Measurements from ENCODE around the gene ANAPC15.
A peak's percentile ranks its signal among the peaks of the same experiment; 100 is the strongest.

DNA sequence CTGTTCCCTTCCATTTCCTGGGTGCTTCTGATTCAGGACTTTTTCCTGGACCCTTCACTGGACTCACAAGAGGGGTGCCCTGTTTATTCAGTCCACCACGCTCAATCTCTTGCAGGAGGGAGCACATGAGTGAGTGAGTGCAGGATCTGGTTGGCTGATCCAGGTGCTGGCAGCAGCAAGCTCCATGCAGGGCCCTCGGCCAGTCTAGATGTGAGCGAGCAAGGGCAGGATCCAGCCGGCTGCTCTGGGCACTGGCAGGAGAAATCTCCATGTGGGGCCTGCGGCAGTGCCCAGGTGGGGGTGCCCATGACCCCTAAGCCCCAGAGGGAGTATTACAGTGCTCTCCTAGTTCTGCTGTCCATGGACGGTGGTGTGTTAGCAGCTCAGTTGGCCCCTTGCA is 11.6 kb upstream of the ANAPC15 start:
- TF ChIP-seq, protein P1, sequence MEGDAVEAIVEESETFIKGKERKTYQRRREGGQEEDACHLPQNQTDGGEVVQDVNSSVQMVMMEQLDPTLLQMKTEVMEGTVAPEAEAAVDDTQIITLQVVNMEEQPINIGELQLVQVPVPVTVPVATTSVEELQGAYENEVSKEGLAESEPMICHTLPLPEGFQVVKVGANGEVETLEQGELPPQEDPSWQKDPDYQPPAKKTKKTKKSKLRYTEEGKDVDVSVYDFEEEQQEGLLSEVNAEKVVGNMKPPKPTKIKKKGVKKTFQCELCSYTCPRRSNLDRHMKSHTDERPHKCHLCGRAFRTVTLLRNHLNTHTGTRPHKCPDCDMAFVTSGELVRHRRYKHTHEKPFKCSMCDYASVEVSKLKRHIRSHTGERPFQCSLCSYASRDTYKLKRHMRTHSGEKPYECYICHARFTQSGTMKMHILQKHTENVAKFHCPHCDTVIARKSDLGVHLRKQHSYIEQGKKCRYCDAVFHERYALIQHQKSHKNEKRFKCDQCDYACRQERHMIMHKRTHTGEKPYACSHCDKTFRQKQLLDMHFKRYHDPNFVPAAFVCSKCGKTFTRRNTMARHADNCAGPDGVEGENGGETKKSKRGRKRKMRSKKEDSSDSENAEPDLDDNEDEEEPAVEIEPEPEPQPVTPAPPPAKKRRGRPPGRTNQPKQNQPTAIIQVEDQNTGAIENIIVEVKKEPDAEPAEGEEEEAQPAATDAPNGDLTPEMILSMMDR (IDR thresholded peaks at IDR 0.05) = no peak
- TF ChIP-seq POLR2A (IDR thresholded peaks at IDR 0.05) = peak in 1 of 2 donors; percentile 44
